Stimulated activated memory B cell treated with anti-CD40 and anti-IgM and Interleukin-4, amounts not matched to agents 10 μg/mL and 1 μg/mL and 100 μg/mL, for 72 hours (primary cell): ENCODE data around the gene CD151.

Experiments used
- ATAC-seq: fragments of 150-1000 bp; cut with Tn5 transposase; 2 replicates; pipeline ENCODE4 v1.10.0; 2021
- H3K27ac Mint-ChIP-seq: one replicate; pipeline ENCODE4 v1.8.0; 2022; ENCODE audit warnings: mild to moderate bottlenecking, mixed read lengths
- H3K27me3 Mint-ChIP-seq: one replicate; pipeline ENCODE4 v1.8.0; 2022; ENCODE audit warnings: mixed read lengths
- H3K36me3 Mint-ChIP-seq: one replicate; pipeline ENCODE4 v1.8.0; 2022; ENCODE audit warnings: mixed read lengths
- H3K4me1 Mint-ChIP-seq: one replicate; pipeline ENCODE4 v1.8.0; 2022; ENCODE audit warnings: mixed read lengths
- H3K4me3 Mint-ChIP-seq: one replicate; pipeline ENCODE4 v1.8.0; 2022; ENCODE audit warnings: mild to moderate bottlenecking, moderate library complexity, mixed read lengths
- H3K9me3 Mint-ChIP-seq: one replicate; pipeline ENCODE4 v1.8.0; 2022; ENCODE audit warnings: mixed read lengths

The CD151 gene

DNA sequence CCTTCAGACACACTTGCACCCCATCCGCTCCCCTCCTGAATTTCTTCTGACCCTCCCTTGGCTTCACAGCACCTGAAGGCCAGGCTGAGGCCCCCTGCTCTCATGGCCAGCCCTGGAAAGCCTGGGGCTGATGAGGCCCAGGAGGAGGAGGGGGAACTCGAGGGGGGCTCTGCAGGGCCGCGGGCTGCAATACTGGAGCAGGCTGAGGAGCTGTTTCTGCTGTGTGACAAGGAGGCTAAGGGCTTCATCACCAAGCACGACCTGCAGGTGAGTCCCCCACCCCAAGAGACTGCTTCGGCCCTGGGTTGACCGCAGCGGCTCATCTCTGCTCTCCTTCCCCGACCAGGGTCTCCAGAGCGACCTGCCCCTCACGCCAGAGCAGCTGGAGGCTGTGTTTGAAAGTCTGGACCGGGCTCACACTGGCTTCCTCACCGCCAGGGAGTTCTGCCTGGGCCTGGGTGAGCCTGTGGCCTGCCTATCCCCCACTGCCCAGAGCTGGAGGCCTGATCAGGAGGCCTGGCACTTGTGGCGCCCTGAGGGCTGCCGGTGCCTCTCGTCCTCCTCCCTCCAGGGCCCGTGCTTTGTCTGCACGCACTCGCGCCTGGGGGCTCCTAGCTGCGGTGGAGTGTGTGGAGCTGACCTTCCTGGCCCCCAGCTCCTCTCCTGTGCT, 4.1 kb upstream of the CD151 start:
- peak overlapping the region; percentile 48 for H3K27ac Mint-ChIP-seq
- peak overlapping the region; percentile 79 for H3K4me3 Mint-ChIP-seq
- H3K9me3 Mint-ChIP-seq: no peaks in the 10 kb centered on the region
- H3K27me3 Mint-ChIP-seq: peaks cover 23% of the 10 kb centered on the region
- no peak for ATAC-seq
- peaks cover 56% of the 10 kb centered on the region for H3K4me1 Mint-ChIP-seq
- H3K36me3 Mint-ChIP-seq: peaks cover 11% of the 10 kb centered on the region

DNA sequence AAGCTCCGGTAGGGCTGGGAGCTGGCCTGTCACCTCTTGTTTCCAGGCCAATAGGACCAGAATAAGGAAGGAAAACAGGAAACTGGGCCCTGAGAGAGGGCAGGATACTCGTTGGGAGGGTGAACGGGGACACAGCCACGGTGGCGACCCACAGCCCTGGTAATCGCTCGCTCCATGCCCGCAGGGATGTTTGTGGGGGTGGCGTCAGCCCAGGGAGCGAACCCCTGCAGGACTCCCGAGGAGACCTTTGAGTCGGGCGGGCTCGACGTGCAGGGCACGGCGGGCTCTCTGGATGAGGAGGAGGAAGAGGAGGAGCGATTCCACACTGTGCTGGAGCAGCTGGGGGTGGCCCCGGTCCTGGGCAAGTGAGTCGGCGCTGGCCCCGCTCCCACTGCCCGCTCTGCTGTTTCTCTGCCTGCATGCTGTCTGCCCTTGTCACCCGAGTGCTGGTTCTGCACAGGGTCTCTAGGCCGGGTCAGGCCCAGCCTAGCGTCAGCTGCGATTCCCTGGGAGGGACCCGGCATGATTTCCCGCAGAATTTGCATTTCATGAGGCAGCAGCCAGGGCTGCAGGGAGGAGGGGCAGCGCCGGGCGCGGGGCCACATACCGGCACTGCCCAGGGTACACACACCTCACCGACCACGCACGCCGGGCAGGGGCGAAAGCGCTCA, 3.4 kb upstream of the CD151 start:
- ATAC-seq: peak; percentile 22
- Mint-ChIP-seq H3K9me3 (no peaks in the 10 kb centered on the region), H3K36me3 (peaks cover 11% of the 10 kb centered on the region), H3K27ac (peak overlapping the region; percentile 48), H3K27me3 (peaks cover 23% of the 10 kb centered on the region), H3K4me3 (peak overlapping the region; percentile 79), H3K4me1 (peaks cover 63% of the 10 kb centered on the region)

DNA sequence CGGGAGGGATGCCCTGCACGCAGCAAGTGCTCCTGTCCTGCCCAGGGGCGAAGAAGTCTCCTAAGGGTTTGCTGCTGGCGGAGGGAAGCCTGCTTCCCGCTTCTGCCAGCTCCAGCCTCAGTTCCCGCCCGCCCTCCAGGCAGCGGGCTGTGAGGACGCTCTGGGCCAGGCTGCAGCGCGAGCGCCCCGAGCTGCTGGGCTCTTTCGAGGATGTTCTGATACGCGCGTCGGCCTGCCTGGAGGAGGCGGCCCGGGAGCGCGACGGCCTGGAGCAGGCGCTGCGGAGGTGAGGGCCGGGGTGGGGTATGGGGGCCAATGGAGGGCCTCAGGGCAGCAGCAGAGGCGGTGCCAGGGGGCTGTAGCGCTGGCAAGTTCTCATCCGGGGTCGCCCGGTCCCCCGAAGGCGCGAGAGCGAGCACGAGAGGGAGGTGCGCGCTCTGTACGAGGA, 2.9 kb upstream of the CD151 start:
- Mint-ChIP-seq H3K4me1 (peaks cover 65% of the 10 kb centered on the region), H3K27me3 (peaks cover 23% of the 10 kb centered on the region), H3K4me3 (peak overlapping the region; percentile 79), H3K36me3 (peaks cover 8% of the 10 kb centered on the region), H3K27ac (no peak overlapping the region), H3K9me3 (no peaks in the 10 kb centered on the region)
- ATAC-seq: peak; percentile 0

DNA sequence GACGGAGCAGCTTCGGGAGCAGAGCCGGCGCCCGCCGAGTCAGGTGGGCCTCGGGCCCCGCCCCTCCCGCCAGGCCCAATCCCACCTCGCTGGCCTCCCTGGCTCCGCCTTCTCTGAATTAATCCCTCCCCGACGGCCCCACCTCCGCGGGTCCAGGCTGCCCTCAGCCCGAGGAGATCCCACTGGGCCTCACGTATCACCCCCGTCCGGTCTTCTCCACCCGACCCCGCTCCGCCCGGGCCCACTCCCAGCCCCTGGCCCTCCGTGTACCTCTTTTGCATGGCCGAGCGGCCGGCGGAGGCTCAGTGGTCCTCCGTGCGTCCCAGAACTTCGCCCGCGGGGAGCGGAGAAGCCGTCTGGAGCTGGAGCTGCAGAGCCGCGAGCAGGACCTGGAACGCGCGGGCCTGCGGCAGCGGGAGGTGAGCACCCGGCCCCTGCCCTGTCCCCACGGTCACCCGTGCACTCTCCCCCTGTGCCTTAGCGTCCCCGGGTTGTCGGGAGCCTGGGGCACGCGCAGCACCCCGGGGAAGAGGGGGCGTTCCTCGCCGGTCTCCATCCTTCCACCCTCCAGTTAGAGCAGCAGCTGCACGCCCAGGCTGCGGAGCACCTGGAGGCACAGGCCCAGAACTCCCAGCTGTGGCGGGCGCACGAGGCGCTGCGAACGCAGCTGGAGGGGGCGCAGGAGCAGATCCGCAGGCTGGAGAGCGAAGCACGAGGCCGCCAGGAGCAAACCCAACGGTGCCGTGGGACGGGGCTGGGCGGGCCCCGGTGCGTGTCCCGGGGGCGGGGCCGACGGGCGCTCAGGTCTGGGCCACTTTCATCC, 2.2 kb upstream of the CD151 start:
- peaks cover 1% of the 10 kb centered on the region for H3K36me3 Mint-ChIP-seq
- H3K27ac Mint-ChIP-seq: no peak overlapping the region
- peak; percentile 75 for ATAC-seq
- peak overlapping the region; percentile 79 for H3K4me3 Mint-ChIP-seq
- peaks cover 23% of the 10 kb centered on the region for H3K27me3 Mint-ChIP-seq
- H3K9me3 Mint-ChIP-seq: no peaks in the 10 kb centered on the region
- peaks cover 65% of the 10 kb centered on the region for H3K4me1 Mint-ChIP-seq

DNA sequence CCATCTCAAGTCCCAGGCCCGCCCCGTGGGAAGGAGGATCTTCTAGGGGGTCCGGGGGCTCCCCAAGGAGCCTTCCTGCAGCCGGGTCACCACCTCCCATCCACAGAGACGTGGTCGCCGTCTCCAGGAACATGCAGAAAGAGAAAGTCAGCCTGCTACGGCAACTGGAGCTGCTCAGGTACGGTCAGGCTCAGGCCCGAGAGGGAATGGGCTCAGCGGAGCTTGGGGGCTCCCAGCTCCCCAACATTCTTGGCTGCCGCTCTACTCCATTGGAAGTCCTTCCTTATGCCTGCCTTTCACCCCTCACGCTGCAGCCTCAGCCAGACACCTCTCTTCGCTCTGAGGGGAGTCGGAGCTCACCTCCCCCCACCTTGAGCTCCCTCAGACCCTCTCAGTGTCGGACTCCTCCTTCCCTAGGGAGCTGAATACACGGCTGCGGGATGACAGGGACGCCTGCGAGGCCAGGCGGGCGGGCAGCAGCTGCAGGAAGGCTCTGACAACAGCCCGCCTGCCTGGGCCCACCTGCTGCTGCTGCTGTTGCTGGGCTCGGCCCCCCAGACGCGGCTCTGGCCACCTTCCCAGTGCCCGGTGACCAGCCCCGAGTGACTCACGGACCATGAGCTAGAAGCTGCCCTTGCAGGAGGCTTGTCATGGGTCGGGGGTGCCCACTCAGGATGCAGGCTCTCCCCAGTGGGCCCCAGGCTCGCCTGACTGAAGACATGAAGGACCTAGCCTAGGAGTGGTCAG, 1.5 kb upstream of the CD151 start:
- Mint-ChIP-seq H3K27me3 (peaks cover 23% of the 10 kb centered on the region), H3K4me3 (peak overlapping the region; percentile 59), H3K27ac (no peak overlapping the region), H3K4me1 (peaks cover 65% of the 10 kb centered on the region), H3K9me3 (no peaks in the 10 kb centered on the region), H3K36me3 (no peaks in the 10 kb centered on the region)
- ATAC-seq: no peak

DNA sequence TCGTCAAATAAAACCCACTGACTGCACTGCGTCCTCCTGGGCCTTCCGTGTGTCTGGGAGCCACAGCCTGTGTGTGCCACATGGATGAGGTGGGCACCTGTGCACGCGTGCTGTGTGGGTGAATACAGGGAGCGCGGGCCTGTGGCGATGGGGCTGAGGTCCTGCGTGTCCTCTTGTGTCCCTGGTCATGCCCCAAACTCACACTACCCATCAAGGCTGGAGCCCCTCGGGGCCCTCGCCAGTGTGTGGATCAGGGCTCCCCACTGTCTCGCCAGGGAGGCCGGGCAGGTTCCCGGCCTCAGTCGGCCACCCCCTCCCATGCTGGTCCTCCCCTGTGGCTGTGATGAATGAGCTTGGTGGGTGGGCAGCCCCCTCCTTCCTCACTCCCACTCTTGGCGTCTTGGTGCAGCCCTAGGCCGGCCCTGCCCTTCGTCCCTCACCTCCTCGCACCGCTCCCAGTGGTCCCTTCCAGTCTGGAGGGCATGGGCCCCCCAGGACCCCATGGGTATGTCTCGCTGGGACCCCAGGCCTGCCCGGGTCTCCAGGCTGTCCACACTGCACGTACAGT, 707 bp upstream of the CD151 start:
- H3K27ac Mint-ChIP-seq: no peak overlapping the region
- peaks cover 61% of the 10 kb centered on the region for H3K4me1 Mint-ChIP-seq
- H3K9me3 Mint-ChIP-seq: no peaks in the 10 kb centered on the region
- peaks cover 23% of the 10 kb centered on the region for H3K27me3 Mint-ChIP-seq
- no peak for ATAC-seq
- H3K4me3 Mint-ChIP-seq: peak overlapping the region; percentile 63
- H3K36me3 Mint-ChIP-seq: no peaks in the 10 kb centered on the region

DNA sequence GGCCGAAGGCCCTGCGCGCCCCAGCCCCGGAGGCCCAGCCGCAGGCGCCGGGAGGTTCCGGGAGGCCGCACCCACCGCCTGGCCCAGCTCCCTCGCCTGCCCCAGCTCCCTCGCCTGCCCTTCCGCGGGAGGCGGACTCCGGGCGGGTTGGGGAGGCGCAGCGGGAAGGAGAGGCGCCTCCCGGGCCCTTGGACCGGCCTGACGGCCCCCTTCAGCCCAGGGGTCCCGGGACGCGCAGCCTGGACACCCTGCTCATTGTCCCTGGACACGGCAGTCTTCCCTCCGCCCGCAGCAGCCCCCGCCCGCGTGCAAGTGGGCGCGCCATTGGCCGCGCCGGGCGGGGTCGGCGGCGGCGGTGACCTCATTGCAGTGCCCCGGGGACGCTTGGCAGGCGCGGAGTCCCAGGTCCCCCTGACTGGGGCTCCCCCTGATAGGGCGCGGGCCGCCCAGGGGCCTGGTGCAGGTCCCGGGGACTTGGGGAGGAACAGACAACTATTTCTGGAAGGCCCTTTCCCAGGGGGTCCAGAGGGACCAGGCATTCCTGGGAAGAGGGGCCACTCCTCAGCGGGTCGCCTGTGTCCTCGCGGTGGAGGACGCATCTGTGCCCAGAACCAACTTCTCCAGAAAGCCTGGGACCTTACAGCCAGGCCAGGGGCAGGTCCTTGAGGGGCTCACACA, 501 bp downstream of the CD151 start:
- H3K4me3 Mint-ChIP-seq: peak overlapping the region; percentile 74
- ATAC-seq: peak; percentile 35
- H3K36me3 Mint-ChIP-seq: peaks cover 8% of the 10 kb centered on the region
- no peaks in the 10 kb centered on the region for H3K9me3 Mint-ChIP-seq
- peaks cover 58% of the 10 kb centered on the region for H3K4me1 Mint-ChIP-seq
- H3K27me3 Mint-ChIP-seq: peaks cover 23% of the 10 kb centered on the region
- H3K27ac Mint-ChIP-seq: peak overlapping the region; percentile 62

DNA sequence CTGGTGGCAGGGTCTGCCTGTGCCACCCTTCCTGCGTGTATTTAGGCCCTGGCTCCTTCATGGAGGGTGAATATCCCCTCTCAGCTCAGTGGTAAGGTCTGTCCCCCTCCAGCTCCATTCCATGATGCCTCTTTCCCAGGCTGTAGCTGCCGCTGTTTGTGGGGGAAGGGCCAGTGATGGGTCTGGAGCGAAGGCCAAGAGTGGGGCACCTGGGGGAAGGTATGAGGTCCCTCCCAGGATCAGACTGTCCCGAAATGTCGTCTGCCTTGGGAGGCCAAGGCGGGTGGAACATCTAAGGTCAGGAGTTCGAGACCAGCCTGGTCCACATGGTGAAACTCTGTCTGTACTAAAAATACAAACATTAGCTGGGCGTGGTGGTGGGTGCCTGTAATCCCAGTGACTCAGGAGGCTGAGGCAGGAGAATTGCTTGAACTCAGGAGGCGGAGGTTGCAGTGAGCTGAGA, 1.1 kb downstream of the CD151 start:
- Mint-ChIP-seq H3K36me3 (peaks cover 11% of the 10 kb centered on the region), H3K9me3 (no peaks in the 10 kb centered on the region), H3K4me1 (peaks cover 56% of the 10 kb centered on the region), H3K27ac (peak overlapping the region; percentile 62), H3K4me3 (peak overlapping the region; percentile 74), H3K27me3 (peaks cover 21% of the 10 kb centered on the region)
- ATAC-seq: no peak

DNA sequence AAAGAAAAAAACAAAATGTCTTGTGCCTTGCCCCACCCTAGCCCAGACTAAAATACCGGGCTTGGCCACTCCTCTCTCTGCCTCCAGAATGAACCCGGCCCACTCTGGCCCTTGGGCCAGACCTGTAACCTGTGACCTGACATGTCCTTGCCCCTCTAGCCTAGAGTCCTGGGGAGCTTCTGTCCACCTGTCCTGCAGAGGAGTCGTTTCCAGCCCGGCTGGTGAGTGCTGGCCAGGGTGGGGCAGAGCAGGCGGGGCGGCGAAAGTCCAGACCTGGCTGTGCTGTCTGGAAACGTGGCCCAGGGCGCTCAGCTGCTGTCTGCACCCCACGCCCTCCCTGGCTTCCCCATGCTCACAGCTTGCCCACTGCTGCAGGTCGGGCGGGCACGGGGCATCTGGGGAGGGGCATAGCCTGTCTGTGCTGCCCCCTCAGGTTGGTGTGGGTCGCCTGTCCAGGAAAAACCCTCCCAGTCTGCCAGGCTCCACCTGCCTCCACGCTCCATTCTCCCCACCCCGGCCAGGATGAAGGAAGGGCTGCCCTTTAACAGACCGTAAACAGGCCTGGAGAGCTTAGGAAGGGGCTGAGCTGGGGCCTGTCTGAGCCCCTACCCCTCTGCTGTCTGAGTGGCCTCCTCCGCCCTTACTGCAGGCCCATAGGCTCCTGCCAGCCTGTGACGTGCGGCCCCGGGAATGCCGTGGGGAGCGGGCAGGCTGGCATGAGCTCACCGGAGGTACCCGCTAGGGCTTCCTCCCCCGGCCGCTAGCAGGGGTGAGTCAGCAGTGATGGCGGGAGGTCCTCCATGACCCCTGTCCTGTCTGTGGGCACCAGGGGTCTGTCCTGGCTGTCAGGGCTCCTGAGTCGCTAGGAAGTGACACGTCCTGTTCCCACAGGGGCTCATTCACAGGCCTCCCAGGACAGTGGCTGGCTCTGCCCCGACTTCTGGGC, 1.9 kb downstream of the CD151 start:
- peak overlapping the region; percentile 74 for H3K4me3 Mint-ChIP-seq
- H3K27ac Mint-ChIP-seq: peak overlapping the region; percentile 62
- H3K4me1 Mint-ChIP-seq: peaks cover 50% of the 10 kb centered on the region
- ATAC-seq: no peak
- H3K27me3 Mint-ChIP-seq: peaks cover 13% of the 10 kb centered on the region
- no peaks in the 10 kb centered on the region for H3K9me3 Mint-ChIP-seq
- H3K36me3 Mint-ChIP-seq: peaks cover 14% of the 10 kb centered on the region

DNA sequence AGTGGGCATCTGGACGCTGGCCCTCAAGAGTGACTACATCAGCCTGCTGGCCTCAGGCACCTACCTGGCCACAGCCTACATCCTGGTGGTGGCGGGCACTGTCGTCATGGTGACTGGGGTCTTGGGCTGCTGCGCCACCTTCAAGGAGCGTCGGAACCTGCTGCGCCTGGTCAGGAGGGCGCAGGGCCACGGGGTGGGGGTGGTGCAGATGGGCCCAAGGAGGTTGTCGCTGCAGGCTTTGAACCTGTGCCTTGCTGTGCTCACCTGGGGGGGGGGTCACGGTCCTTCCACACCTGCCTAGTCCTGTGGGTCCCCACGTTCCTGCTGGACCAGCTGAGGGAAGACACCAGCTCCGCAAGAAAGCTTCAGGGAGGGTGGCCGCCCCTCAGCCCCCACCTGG, 3.5 kb downstream of the CD151 start:
- Mint-ChIP-seq H3K9me3 (no peaks in the 10 kb centered on the region), H3K4me3 (no peak overlapping the region), H3K4me1 (peaks cover 48% of the 10 kb centered on the region), H3K27ac (no peak overlapping the region), H3K27me3 (peaks cover 12% of the 10 kb centered on the region), H3K36me3 (peaks cover 14% of the 10 kb centered on the region)
- ATAC-seq: no peak

DNA sequence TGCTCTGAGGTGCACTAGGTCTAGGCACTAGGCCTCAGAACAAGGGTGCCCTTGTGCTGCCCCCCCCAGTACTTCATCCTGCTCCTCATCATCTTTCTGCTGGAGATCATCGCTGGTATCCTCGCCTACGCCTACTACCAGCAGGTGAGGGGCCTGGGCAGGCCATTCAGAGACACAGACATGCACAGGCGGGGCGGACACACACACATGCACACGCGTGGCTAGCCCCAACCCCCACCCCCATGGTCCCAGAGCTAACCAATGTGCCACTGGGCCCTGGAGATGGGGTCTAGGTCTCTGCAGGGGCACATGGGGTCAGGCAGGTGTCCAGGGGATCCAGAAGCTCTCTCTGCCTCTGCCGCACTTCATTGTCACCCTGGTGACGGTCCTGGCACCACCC, 3.9 kb downstream of the CD151 start:
- H3K36me3 Mint-ChIP-seq: peaks cover 14% of the 10 kb centered on the region
- H3K27ac Mint-ChIP-seq: no peak overlapping the region
- no peak overlapping the region for H3K4me3 Mint-ChIP-seq
- no peaks in the 10 kb centered on the region for H3K9me3 Mint-ChIP-seq
- no peak for ATAC-seq
- peaks cover 8% of the 10 kb centered on the region for H3K27me3 Mint-ChIP-seq
- peaks cover 47% of the 10 kb centered on the region for H3K4me1 Mint-ChIP-seq

DNA sequence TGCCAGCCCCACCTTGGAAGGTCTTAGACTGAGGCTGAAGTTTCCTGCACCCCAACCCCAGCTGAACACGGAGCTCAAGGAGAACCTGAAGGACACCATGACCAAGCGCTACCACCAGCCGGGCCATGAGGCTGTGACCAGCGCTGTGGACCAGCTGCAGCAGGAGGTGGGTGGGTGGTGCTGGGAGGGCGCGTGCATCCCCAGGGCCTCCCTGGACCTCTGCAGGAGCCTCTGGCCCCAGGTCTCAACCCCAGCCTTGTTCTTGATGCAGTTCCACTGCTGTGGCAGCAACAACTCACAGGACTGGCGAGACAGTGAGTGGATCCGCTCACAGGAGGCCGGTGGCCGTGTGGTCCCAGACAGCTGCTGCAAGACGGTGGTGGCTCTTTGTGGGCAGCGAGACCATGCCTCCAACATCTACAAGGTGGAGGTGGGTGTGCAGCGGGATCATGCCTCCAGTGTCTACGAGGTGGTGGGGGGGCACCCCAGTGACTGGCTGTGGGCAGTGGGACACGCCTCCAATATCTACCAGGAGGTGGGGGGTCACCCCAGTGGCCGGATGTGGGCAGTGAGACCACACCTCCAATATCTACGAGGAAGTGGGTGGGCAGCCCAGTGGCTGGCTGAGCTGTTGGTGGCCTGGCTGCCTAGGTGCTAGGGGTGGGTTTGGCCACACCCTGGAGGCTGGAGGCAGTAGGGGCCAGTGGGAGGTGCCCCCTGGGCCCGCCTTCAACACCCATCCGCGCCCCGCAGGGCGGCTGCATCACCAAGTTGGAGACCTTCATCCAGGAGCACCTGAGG, 4.6 kb downstream of the CD151 start:
- no peak for ATAC-seq
- Mint-ChIP-seq H3K27me3 (peaks cover 1% of the 10 kb centered on the region), H3K9me3 (no peaks in the 10 kb centered on the region), H3K36me3 (peaks cover 14% of the 10 kb centered on the region), H3K4me1 (peaks cover 40% of the 10 kb centered on the region), H3K27ac (no peak overlapping the region), H3K4me3 (no peak overlapping the region)

DNA sequence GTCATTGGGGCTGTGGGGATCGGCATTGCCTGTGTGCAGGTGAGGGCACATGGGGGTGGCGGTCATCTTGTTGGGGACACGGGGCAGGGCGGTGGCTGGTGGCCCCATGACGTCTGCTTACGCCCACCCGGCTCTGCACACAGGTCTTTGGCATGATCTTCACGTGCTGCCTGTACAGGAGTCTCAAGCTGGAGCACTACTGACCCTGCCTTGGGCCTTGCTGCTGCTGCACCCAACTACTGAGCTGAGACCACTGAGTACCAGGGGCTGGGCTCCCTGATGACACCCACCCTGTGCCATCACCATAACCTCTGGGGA, 5.2 kb downstream of the CD151 start:
- Mint-ChIP-seq H3K27ac (no peak overlapping the region), H3K9me3 (no peaks in the 10 kb centered on the region), H3K36me3 (peaks cover 14% of the 10 kb centered on the region), H3K4me1 (peaks cover 38% of the 10 kb centered on the region), H3K27me3 (no peaks in the 10 kb centered on the region), H3K4me3 (no peak overlapping the region)
- no peak for ATAC-seq
